C4-2B (cell line): ENCODE results near the gene TUBB4A.

Experiments used
- ZFX ChIP-seq: fragments of 450-650 bp; IDR thresholded peaks from 2 replicates; pipeline ENCODE4 v1.6.1; 2017
- TF ChIP-seq, protein P1 (sequence below): fragments of 450-650 bp; conservative IDR thresholded peaks from 2 replicates; pipeline ENCODE4 v1.5.1; 2017; ENCODE audit warnings: mild to moderate bottlenecking

DNA sequence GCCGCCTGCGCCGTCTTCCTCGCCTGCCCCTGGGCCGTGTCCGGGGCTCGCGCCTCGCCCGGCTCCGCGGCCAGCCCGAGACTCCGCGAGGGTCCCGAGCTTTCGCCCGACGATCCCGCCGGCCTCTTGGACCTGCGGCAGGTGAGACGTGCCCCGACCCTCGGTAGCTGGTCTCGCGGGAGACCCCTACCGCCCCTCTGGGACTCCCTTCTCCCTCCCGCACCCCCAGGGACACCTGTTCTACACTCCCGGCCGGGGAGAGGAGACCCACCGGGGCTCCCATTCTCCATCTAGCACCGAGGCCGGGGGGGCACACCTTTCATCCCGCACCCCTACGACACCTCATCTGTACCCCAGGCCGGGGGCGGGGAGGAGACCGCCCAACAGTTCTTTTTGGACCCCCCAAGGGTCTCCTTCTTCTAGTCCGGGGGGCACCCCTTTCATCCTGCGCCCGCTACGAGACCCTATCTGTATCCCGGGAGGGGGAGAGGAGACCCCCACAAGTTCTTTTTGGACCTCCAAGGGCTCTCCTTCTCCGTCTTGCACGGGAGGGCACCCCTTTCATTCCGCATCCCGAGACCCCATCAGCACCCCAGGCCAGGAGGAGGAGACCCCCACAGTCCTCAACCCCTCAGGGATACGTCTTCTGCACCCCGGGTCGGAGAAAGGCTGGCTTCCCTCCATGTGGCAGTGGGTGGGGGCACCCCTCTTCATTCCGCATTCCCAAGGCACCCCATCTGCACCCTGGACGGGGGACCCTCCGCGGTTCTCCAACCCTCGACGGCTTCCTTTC lies 29.2 kb upstream of the TUBB4A start:
- TF ChIP-seq, protein P1, sequence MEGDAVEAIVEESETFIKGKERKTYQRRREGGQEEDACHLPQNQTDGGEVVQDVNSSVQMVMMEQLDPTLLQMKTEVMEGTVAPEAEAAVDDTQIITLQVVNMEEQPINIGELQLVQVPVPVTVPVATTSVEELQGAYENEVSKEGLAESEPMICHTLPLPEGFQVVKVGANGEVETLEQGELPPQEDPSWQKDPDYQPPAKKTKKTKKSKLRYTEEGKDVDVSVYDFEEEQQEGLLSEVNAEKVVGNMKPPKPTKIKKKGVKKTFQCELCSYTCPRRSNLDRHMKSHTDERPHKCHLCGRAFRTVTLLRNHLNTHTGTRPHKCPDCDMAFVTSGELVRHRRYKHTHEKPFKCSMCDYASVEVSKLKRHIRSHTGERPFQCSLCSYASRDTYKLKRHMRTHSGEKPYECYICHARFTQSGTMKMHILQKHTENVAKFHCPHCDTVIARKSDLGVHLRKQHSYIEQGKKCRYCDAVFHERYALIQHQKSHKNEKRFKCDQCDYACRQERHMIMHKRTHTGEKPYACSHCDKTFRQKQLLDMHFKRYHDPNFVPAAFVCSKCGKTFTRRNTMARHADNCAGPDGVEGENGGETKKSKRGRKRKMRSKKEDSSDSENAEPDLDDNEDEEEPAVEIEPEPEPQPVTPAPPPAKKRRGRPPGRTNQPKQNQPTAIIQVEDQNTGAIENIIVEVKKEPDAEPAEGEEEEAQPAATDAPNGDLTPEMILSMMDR = no peak
- TF ChIP-seq ZFX = no peak
